B cell (primary cell): ENCODE measurements around the gene API5. TPM values are rescaled to one million over a fixed set of nuclear protein-coding genes. Genes with fewer than 3 reads are reported as not detected.

Source experiments
- ATAC-seq: fragments of 200-7000 bp; cut with Tn5 transposase; one replicate; pipeline ENCODE4 v1.10.0; 2021; ENCODE audit warnings: low read depth, mild to moderate bottlenecking, moderate number of reproducible peaks, moderate library complexity
- CTCF ChIA-PET: fragments of 350-600 bp; sonication (Branson Sonifier 250); formaldehyde crosslinking; loops from one replicate; lab custom pipeline; 2021; ENCODE audit warnings: antibody characterized with exemption, inconsistent platforms; lab: Charles Lee
- POLR2A ChIA-PET: fragments of 350-600 bp; sonication (Branson Sonifier 250); formaldehyde crosslinking; loops from one replicate; lab custom pipeline; 2021; ENCODE audit warnings: antibody characterized with exemption; lab: Charles Lee
- DNase-seq: peaks from one replicate; pipeline ENCODE4 v3.0.0; 2013
- H2AFZ ChIP-seq: 2 replicates; pipeline ENCODE4 v1.6.1; 2012; ENCODE audit warnings: mild to moderate bottlenecking, low read depth, low read length; ENCODE audit not compliant: insufficient read depth, poor library complexity, severe bottlenecking
- H3K27ac ChIP-seq, 2 donors: 1 replicate in 1 of 2; 2 replicates in 1 of 2; pipeline ENCODE4 v1.5.1; 2012 to 2013; ENCODE audit warnings: low read length in 2 of 2, mild to moderate bottlenecking in 2 of 2, moderate library complexity in 1 of 2
- H3K27me3 ChIP-seq, 4 experiments: fragments of 200-600 bp in 1 of 4; sonication (generic) in 1 of 4; replicated peaks in 1 of 4; 1 replicate in 2 of 4; 2 replicates in 2 of 4; pipeline versions ENCODE4 v1.6.1 to v1.7.0; 2013 to 2016; ENCODE audit warnings: low read length in 3 of 4, mild to moderate bottlenecking in 2 of 4, mixed read lengths in 1 of 4, moderate library complexity in 1 of 4; ENCODE audit not compliant: insufficient read depth in 4 of 4, control insufficient read depth in 3 of 4; ENCODE audit errors: control extremely low read depth in 1 of 4
- H3K36me3 ChIP-seq, 2 experiments: replicated peaks in 1 of 2; 1 replicate in 1 of 2; 2 replicates in 1 of 2; pipeline versions ENCODE4 v1.6.1 to v1.7.1; 2013; ENCODE audit warnings: low read length in 1 of 2; ENCODE audit not compliant: insufficient read depth in 2 of 2, control insufficient read depth in 1 of 2; ENCODE audit errors: control extremely low read depth in 1 of 2, extremely low read depth in 1 of 2
- H3K4me1 ChIP-seq, 2 donors: fragments of 200-600 bp in 1 of 2; sonication (generic) in 1 of 2; 1 replicate in 1 of 2; 2 replicates in 1 of 2; pipeline versions ENCODE4 v1.5.1 to v1.6.1; 2013 to 2017; ENCODE audit warnings: low read length in 2 of 2; ENCODE audit not compliant: control insufficient read depth in 2 of 2, insufficient read depth in 2 of 2
- H3K4me2 ChIP-seq: replicated peaks from 2 replicates; pipeline ENCODE3; 2012; ENCODE audit warnings: mild to moderate bottlenecking, low read depth, low read length; ENCODE audit not compliant: poor library complexity, severe bottlenecking
- H3K4me3 ChIP-seq, 5 experiments: fragments of 200-600 bp in 1 of 5; sonication (generic) in 1 of 5; 1 replicate in 3 of 5; 2 replicates in 2 of 5; pipeline versions ENCODE4 v1.5.1 to v1.7.0; 2011 to 2016; ENCODE audit warnings: low read length in 4 of 5, mild to moderate bottlenecking in 4 of 5, low read depth in 2 of 5, control low read depth in 1 of 5, moderate library complexity in 1 of 5; ENCODE audit not compliant: insufficient read depth in 1 of 5; ENCODE audit errors: control extremely low read depth in 1 of 5, extremely low read depth in 1 of 5
- H3K79me2 ChIP-seq: fragments of 200-600 bp; sonication (generic); one replicate; pipeline ENCODE4 v1.6.0; 2016; ENCODE audit warnings: low read length; ENCODE audit not compliant: control insufficient read depth, insufficient read depth
- H3K9ac ChIP-seq: fragments of 200-600 bp; sonication (generic); 2 replicates; pipeline ENCODE4 v1.6.1; 2017; ENCODE audit warnings: mild to moderate bottlenecking, low read length, moderate library complexity
- H3K9me3 ChIP-seq, 3 donors: one replicate each; pipeline versions ENCODE4 v1.6.1 to v1.7.1; 2013; ENCODE audit warnings: low read length in 2 of 3; ENCODE audit not compliant: control insufficient read depth in 2 of 3, insufficient read depth in 1 of 3; ENCODE audit errors: control extremely low read depth in 1 of 3
- H4K20me1 ChIP-seq: 2 replicates; pipeline ENCODE4 v1.6.0; 2012; ENCODE audit warnings: mild to moderate bottlenecking, low read length; ENCODE audit not compliant: insufficient read depth, control insufficient read depth, poor library complexity, severe bottlenecking
- H3K27ac Mint-ChIP-seq: one replicate; pipeline ENCODE4 v1.8.0; 2021; ENCODE audit warnings: mixed read lengths
- H3K27me3 Mint-ChIP-seq: one replicate; pipeline ENCODE4 v1.8.0; 2021; ENCODE audit warnings: mixed read lengths
- H3K4me1 Mint-ChIP-seq: one replicate; pipeline ENCODE4 v1.8.0; 2021; ENCODE audit warnings: mixed read lengths
- H3K4me3 Mint-ChIP-seq: one replicate; pipeline ENCODE4 v1.8.0; 2021; ENCODE audit warnings: mixed read lengths
- H3K9me3 Mint-ChIP-seq: one replicate; pipeline ENCODE4 v1.8.0; 2022; ENCODE audit warnings: mixed read lengths; ENCODE audit not compliant: insufficient read depth
- CTCF ChIP-seq: fragments of 200-600 bp; IDR thresholded peaks from one replicate; pipeline ENCODE4 v1.8.0; 2022; ENCODE audit warnings: antibody characterized with exemption, mild to moderate bottlenecking
- EZH2 ChIP-seq: IDR thresholded peaks from 2 replicates; pipeline ENCODE4 v1.6.1; 2012; ENCODE audit warnings: borderline replicate concordance, low read depth, mild to moderate bottlenecking, moderate library complexity, low read length; ENCODE audit not compliant: insufficient read depth, poor library complexity, severe bottlenecking
- WGBS: methylation state at CpG from one replicate; pipeline ENCODE4 v1.1.5; 2013; ENCODE audit warnings: missing lambda C conversion rate; ENCODE audit not compliant: insufficient coverage; 5-methylcytosine and 5-hydroxymethylcytosine counted together
- intact Hi-C: fragments of 100-400 bp; cut with micrococcal nuclease; formaldehyde crosslinking; loops from one replicate; pipeline ENCODE4 v1.10.0; 2022
- polyA plus RNA-seq: library from polyadenylated mRNA; depleted of rRNA; stranded (reverse); fragments of >200 nt; gene quantifications from 2 replicates; pipeline ENCODE4 v1.2.3, GENCODE V29; 2012
- total RNA-seq, 2 donors: library from RNA; stranded (reverse); fragments of 120-200 nt in 1 of 2; gene quantifications; 1 replicate in 1 of 2; 2 replicates in 1 of 2; pipeline versions ENCODE4 v1.2.3 to v1.2.4, GENCODE V29; 2013 to 2022

Gene API5
- total and polyA plus RNA-seq, 2 donors (not counting 1 experiment from before 2014, with no cell fraction given) = 16.6 to 94.7 TPM

GRCh38 chr11:43269254-43269918 lies 42.4 kb upstream of the API5 start:
- ChIA-PET CTCF (no interaction called here), POLR2A (no interaction called here)
- intact Hi-C loops = no loop called here

More at GRCh38 chr11:43269254-43269918, 42.4 kb upstream of the API5 start:
- peaks cover 14% of the 10 kb centered on the region for H3K27me3 Mint-ChIP-seq
- Histone ChIP-seq H3K9me3 (peaks cover 0 to 7% (median 0%) of the 10 kb centered on the region in 3 donors), H3K27me3 (no peaks in the 10 kb centered on the region), H3K79me2 (no peaks in the 10 kb centered on the region), H3K9ac (no peak overlapping the region), H3K4me1 (no peaks in the 10 kb centered on the region), H4K20me1 (no peaks in the 10 kb centered on the region), H3K36me3 (no peaks in the 10 kb centered on the region), H3K4me2 (no peak overlapping the region), H2AFZ (no peak overlapping the region), H3K27ac (no peak overlapping the region), H3K4me3 (no peak overlapping the region)
- no peak for ATAC-seq
- H3K4me1 Mint-ChIP-seq = no peaks in the 10 kb centered on the region
- H3K27ac Mint-ChIP-seq = no peak overlapping the region
- 55% methylated on average over 7 of the region's 15 CpGs for WGBS
- DNase-seq = no peak
- H3K4me3 Mint-ChIP-seq = no peak overlapping the region
- peaks cover 6% of the 10 kb centered on the region for H3K9me3 Mint-ChIP-seq
- TF ChIP-seq EZH2 = no peak
- no peak for TF ChIP-seq CTCF
